Measurements from ENCODE around the gene RPUSD4.

DNA sequence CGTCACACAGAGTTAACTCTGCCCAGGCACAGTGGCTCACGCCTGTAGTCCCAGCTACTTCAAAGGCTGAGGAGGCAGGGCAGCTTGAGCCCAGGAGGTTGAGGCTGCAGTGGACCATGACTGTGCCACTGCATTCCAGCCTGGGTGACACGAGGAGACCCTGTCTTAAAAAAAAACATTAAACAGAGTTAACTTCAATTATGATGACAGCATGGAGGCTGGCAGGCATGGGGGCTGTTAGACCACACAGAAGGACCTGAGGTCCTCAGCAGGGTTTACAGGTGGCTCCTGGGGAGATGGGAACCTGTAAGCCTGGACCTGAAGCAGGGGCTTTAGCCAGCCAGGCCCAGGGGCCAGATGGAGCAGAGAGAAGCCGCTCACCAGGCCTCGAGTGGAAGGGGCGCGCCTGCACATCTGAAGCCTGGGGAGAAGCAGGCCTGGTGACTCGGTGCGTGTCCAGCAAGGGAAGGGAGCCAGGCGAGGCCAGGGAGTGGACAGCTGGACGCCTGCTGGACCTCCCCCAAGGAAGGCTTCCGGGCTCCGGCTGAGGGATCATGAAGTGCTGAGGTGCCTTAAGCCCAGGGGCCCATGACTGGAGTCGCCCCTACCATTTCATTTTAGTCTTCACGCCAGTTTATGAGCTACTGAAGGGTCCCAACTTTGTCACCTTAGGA lies 25.3 kb downstream of the RPUSD4 start:
- TF ChIP-seq ZNF584 (CRISPR knock-in tag; IDR thresholded peaks at IDR 0.05; ENCODE audit: low read depth) (no peak), JUN (IDR thresholded peaks at IDR 0.05; ENCODE audit: borderline replicate concordance, low read depth, low read length) (no peak), JUN (CRISPR knock-in tag; IDR thresholded peaks at IDR 0.05; ENCODE audit: borderline replicate concordance) (no peak)
- TF ChIP-seq, protein P1, sequence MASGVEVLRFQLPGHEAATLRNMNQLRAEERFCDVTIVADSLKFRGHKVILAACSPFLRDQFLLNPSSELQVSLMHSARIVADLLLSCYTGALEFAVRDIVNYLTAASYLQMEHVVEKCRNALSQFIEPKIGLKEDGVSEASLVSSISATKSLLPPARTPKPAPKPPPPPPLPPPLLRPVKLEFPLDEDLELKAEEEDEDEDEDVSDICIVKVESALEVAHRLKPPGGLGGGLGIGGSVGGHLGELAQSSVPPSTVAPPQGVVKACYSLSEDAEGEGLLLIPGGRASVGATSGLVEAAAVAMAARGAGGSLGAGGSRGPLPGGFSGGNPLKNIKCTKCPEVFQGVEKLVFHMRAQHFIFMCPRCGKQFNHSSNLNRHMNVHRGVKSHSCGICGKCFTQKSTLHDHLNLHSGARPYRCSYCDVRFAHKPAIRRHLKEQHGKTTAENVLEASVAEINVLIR (CRISPR knock-in tag; IDR thresholded peaks at IDR 0.05): no peak
- TF ChIP-seq, protein P2, sequence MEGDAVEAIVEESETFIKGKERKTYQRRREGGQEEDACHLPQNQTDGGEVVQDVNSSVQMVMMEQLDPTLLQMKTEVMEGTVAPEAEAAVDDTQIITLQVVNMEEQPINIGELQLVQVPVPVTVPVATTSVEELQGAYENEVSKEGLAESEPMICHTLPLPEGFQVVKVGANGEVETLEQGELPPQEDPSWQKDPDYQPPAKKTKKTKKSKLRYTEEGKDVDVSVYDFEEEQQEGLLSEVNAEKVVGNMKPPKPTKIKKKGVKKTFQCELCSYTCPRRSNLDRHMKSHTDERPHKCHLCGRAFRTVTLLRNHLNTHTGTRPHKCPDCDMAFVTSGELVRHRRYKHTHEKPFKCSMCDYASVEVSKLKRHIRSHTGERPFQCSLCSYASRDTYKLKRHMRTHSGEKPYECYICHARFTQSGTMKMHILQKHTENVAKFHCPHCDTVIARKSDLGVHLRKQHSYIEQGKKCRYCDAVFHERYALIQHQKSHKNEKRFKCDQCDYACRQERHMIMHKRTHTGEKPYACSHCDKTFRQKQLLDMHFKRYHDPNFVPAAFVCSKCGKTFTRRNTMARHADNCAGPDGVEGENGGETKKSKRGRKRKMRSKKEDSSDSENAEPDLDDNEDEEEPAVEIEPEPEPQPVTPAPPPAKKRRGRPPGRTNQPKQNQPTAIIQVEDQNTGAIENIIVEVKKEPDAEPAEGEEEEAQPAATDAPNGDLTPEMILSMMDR (IDR thresholded peaks at IDR 0.05 in 2 of 3, conservative IDR thresholded peaks at IDR 0.05 in 1 of 3; ENCODE audit: insufficient read depth in 2 of 3, low read depth in 1 of 3, low read length in 3 of 3): no peak

All from K562 (cell line).